ENCODE data around the gene SCLY. TPM values are rescaled to one million over a fixed set of nuclear protein-coding genes. Genes with fewer than 3 reads are reported as not detected.
"Not testable (repeated sequence)": the region's sequence is repeated elsewhere in the genome, so short reads cannot be mapped to it uniquely, and the experiment has no call there.

SCLY gene
- total RNA-seq, 1 donor from 2014 or later: 44.0 TPM

DNA sequence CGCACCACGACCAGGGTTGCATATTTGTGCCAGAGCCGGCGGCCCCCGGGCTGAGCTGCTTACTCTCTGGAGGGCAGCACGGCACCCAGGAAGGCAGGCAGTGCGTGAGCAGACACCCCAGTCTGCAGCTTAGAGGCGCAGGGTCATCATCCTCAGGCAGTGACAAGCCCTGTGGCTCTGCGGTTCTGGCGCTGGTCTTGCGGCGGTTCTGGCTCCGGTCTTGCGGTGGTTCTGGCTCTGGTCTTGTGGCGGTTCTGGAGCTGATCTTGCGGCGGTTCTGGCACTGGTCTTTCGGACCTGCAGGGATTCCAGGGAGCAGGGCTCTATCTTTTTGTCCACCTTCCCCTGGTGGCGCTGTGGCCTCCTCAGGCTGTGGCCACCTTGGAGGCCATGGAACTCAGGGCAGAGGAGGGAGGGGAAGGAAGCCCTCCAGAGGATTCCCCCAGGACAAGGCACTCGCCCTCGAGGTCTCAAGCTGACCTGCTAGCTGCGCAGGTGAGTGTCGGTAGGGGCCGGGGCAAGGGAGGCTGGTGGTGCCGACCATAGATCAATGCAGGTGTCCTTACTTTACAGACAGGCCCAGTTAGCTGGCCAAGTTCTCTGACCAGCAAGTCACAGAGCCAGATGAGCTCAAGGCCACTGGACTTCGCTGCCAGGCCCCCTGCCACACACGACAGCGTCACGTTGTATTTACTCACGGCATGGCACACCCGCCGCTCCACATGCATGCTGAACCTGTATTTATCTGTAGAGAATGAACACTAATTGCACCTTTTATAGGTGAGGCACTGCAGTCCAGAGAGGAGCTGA is 54.3 kb downstream of the SCLY start:
- no peak overlapping the region for H3K4me3 Mint-ChIP-seq (ENCODE audit: unreplicated experiment)
- peaks cover 9% of the 10 kb centered on the region for H3K27me3 Mint-ChIP-seq (ENCODE audit: unreplicated experiment)
- TF ChIP-seq, protein P1, sequence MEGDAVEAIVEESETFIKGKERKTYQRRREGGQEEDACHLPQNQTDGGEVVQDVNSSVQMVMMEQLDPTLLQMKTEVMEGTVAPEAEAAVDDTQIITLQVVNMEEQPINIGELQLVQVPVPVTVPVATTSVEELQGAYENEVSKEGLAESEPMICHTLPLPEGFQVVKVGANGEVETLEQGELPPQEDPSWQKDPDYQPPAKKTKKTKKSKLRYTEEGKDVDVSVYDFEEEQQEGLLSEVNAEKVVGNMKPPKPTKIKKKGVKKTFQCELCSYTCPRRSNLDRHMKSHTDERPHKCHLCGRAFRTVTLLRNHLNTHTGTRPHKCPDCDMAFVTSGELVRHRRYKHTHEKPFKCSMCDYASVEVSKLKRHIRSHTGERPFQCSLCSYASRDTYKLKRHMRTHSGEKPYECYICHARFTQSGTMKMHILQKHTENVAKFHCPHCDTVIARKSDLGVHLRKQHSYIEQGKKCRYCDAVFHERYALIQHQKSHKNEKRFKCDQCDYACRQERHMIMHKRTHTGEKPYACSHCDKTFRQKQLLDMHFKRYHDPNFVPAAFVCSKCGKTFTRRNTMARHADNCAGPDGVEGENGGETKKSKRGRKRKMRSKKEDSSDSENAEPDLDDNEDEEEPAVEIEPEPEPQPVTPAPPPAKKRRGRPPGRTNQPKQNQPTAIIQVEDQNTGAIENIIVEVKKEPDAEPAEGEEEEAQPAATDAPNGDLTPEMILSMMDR (IDR thresholded peaks at IDR 0.05; ENCODE audit: partially characterized antibody, unreplicated experiment): no peak
- peaks cover 2% of the 10 kb centered on the region for H3K4me1 Mint-ChIP-seq (ENCODE audit: low read depth, unreplicated experiment)
- DNase-seq: peak; percentile 8
- peaks cover 13% of the 10 kb centered on the region for H3K9me3 Mint-ChIP-seq (ENCODE audit: unreplicated experiment)
- H3K36me3 Mint-ChIP-seq (ENCODE audit: unreplicated experiment): peaks cover 10% of the 10 kb centered on the region
- no peak overlapping the region for H3K27ac Mint-ChIP-seq (ENCODE audit: unreplicated experiment)

GRCh38 chr2:238115709-238116108 is 54.9 kb downstream of the SCLY start:
- H3K4me3 Mint-ChIP-seq (ENCODE audit: unreplicated experiment); H3K36me3 Mint-ChIP-seq (ENCODE audit: unreplicated experiment); H3K27ac Mint-ChIP-seq (ENCODE audit: unreplicated experiment); H3K9me3 Mint-ChIP-seq (ENCODE audit: unreplicated experiment); DNase-seq; H3K27me3 Mint-ChIP-seq (ENCODE audit: unreplicated experiment); H3K4me1 Mint-ChIP-seq (ENCODE audit: low read depth, unreplicated experiment): not testable (repeated sequence)

GRCh38 chr2:238116298-238117198 is 55.7 kb downstream of the SCLY start:
- peaks cover 5% of the 10 kb centered on the region for H3K9me3 Mint-ChIP-seq (ENCODE audit: unreplicated experiment)
- H3K36me3 Mint-ChIP-seq (ENCODE audit: unreplicated experiment): peaks cover 10% of the 10 kb centered on the region
- no peak overlapping the region for H3K4me3 Mint-ChIP-seq (ENCODE audit: unreplicated experiment)
- peaks cover 9% of the 10 kb centered on the region for H3K27me3 Mint-ChIP-seq (ENCODE audit: unreplicated experiment)
- DNase-seq: peak; percentile 7
- TF ChIP-seq, protein P1 (IDR thresholded peaks at IDR 0.05; ENCODE audit: partially characterized antibody, unreplicated experiment): no peak
- H3K27ac Mint-ChIP-seq (ENCODE audit: unreplicated experiment): no peak overlapping the region
- peaks cover 2% of the 10 kb centered on the region for H3K4me1 Mint-ChIP-seq (ENCODE audit: low read depth, unreplicated experiment)

- TF ChIP-seq, protein P1 (IDR thresholded peaks at IDR 0.05; ENCODE audit: partially characterized antibody, unreplicated experiment): no peak
- H3K36me3 Mint-ChIP-seq (ENCODE audit: unreplicated experiment): peaks cover 10% of the 10 kb centered on the region
- H3K27ac Mint-ChIP-seq (ENCODE audit: unreplicated experiment): no peak overlapping the region
- DNase-seq: peak; percentile 8
- H3K4me1 Mint-ChIP-seq (ENCODE audit: low read depth, unreplicated experiment): peaks cover 2% of the 10 kb centered on the region
- H3K27me3 Mint-ChIP-seq (ENCODE audit: unreplicated experiment): peaks cover 9% of the 10 kb centered on the region
- no peak overlapping the region for H3K4me3 Mint-ChIP-seq (ENCODE audit: unreplicated experiment)
- peaks cover 3% of the 10 kb centered on the region for H3K9me3 Mint-ChIP-seq (ENCODE audit: unreplicated experiment)
Measured at GRCh38 chr2:238117199-238118154, 56.7 kb downstream of the SCLY start.

Measured in glutamatergic neuron (in vitro differentiated cells).